ENCODE data around the gene DND1.
"Not testable (repeated sequence)": the region's sequence is repeated elsewhere in the genome, so short reads cannot be mapped to it uniquely, and the experiment has no call there.

Gene DND1

GRCh38 chr5:140672455-140673186 lies 755 bp downstream of the DND1 start:
- no peak for DNase-seq (ENCODE audit: low spot score)

- no peak for DNase-seq (ENCODE audit: low spot score)
These were observed 1.8 kb downstream of the DND1 start for GRCh38 chr5:140671472-140672125.

GRCh38 chr5:140671035-140671434 lies 2.3 kb downstream of the DND1 start:
- not testable (repeated sequence) for DNase-seq (ENCODE audit: low spot score)

GRCh38 chr5:140664359-140665119 lies 8.8 kb downstream of the DND1 start, which contains the start of gene WDR55:
Gene WDR55, plus strand, starts transcription at chr5:140664904. Its CDS starts 9 bp downstream, at chr5:140664913.
- peak; percentile 92 for DNase-seq (ENCODE audit: low spot score)

GRCh38 chr5:140664030-140664358 lies 9.4 kb downstream of the DND1 start:
- DNase-seq (ENCODE audit: low spot score): no peak

- not testable (repeated sequence) for DNase-seq (ENCODE audit: low spot score)
These were observed 13.0 kb downstream of the DND1 start for GRCh38 chr5:140660371-140660770.

- DNase-seq (ENCODE audit: low spot score): no peak
These were observed 14.5 kb downstream of the DND1 start for GRCh38 chr5:140658870-140659269.

GRCh38 chr5:140647042-140647419 lies 26.3 kb downstream of the DND1 start:
- DNase-seq (ENCODE audit: low spot score): no peak

GRCh38 chr5:140642718-140643117 lies 30.7 kb downstream of the DND1 start:
- DNase-seq (ENCODE audit: low spot score): no peak

GRCh38 chr5:140641716-140642115 lies 31.7 kb downstream of the DND1 start:
- DNase-seq (ENCODE audit: low spot score): no peak

- DNase-seq (ENCODE audit: low spot score): peak; percentile 99
These were observed 34.0 kb downstream of the DND1 start, which contains the start of gene TMCO6 for GRCh38 chr5:140639148-140639981. Gene TMCO6, plus strand, starts transcription at chr5:140639451. Its CDS starts 77 bp downstream, at chr5:140639528.

GRCh38 chr5:140638898-140639147 lies 34.6 kb downstream of the DND1 start:
- DNase-seq (ENCODE audit: low spot score): not testable (repeated sequence)

GRCh38 chr5:140637371-140638100 lies 35.8 kb downstream of the DND1 start:
- no peak for DNase-seq (ENCODE audit: low spot score)

GRCh38 chr5:140635291-140636257 lies 37.8 kb downstream of the DND1 start:
- no peak for DNase-seq (ENCODE audit: low spot score)

GRCh38 chr5:140634103-140634502 lies 39.3 kb downstream of the DND1 start:
- DNase-seq (ENCODE audit: low spot score): no peak

- DNase-seq (ENCODE audit: low spot score): no peak
These were observed 39.9 kb downstream of the DND1 start for GRCh38 chr5:140633501-140633900.

- DNase-seq (ENCODE audit: low spot score): peak; percentile 12
These were observed 40.3 kb downstream of the DND1 start, which contains the start of gene CD14 for GRCh38 chr5:140633021-140633471. Gene CD14, minus strand, starts transcription at chr5:140633175. Its CDS starts 104 bp downstream, at chr5:140633071.

- peak; percentile 46 for DNase-seq (ENCODE audit: low spot score)
These were observed 40.9 kb downstream of the DND1 start for GRCh38 chr5:140632366-140633020.

- peak; percentile 37 for DNase-seq (ENCODE audit: low spot score)
These were observed 41.5 kb downstream of the DND1 start for GRCh38 chr5:140631831-140632365.

Measured in germinal center (tissue), 1 donor.